GM12878 (cell line): ENCODE measurements around the gene LRGUK. TPM values are rescaled to one million over a fixed set of nuclear protein-coding genes. Genes with fewer than 3 reads are reported as not detected.

ENCODE experiments used
- ATAC-seq: fragments of 200-7000 bp; cut with Tn5 transposase; 3 replicates; pipeline ENCODE4 v1.9.1; 2020; ENCODE audit warnings: mild to moderate bottlenecking, moderate library complexity
- BruUV-seq: library from RNA; stranded (reverse); fragments of 400-500 nt; replicated peaks from 2 replicates; lab custom pipeline; 2021; lab: Mats Ljungman, UMichigan
- CTCF ChIA-PET: fragments of 300-600 bp; sonication (Branson Sonifier 250); formaldehyde crosslinking; extraction: SDS; loops from one replicate; lab custom pipeline; 2021; ENCODE audit warnings: inconsistent platforms; lab: Yijun Ruan, JAX
- POLR2A ChIA-PET: fragments of 350-600 bp; formaldehyde crosslinking; extraction: SDS; loops from one replicate; lab custom pipeline; 2021; ENCODE audit warnings: inconsistent platforms; lab: Charles Lee
- RAD21 ChIA-PET: fragments of 300-600 bp; sonication (Branson Sonifier 250); formaldehyde crosslinking; loops from one replicate; lab custom pipeline; 2023; ENCODE audit warnings: antibody characterized with exemption; ENCODE audit not compliant: unreplicated experiment; lab: Charles Lee
- SMC1A ChIA-PET: fragments of 300-600 bp; sonication (Branson Sonifier 250); formaldehyde crosslinking; loops from one replicate; lab custom pipeline; 2023; ENCODE audit not compliant: unreplicated experiment, uncharacterized antibody; lab: Charles Lee
- DNase-seq: peaks from one replicate; pipeline ENCODE4 v3.0.0-alpha.2; 2011; ENCODE audit warnings: low read depth, low spot score
- FAIRE-seq: peaks from 3 replicates; lab custom pipeline; 2011; peaks lifted over from hg19 to GRCh38; lab: Jason Lieb, UNC
- H2AFZ ChIP-seq: 2 replicates; pipeline ENCODE4 v1.6.0; 2011; ENCODE audit warnings: low read depth, low read length, control low read depth; ENCODE audit not compliant: control insufficient read depth
- H3K27ac ChIP-seq: 2 replicates; pipeline ENCODE4 v1.5.1; 2011; ENCODE audit warnings: control low read depth; ENCODE audit not compliant: control insufficient read depth, insufficient read depth
- H3K27me3 ChIP-seq, 2 experiments: replicated peaks in 1 of 2; 2 replicates each; pipeline versions ENCODE4 v1.6.0 to v1.6.1; 2011; ENCODE audit warnings: low read length in 1 of 2; ENCODE audit not compliant: control insufficient read depth in 2 of 2, insufficient read depth in 2 of 2
- H3K36me3 ChIP-seq, 2 experiments: 2 replicates each; pipeline ENCODE4 v1.5.1; 2011; ENCODE audit warnings: low read length in 1 of 2; ENCODE audit not compliant: control insufficient read depth in 2 of 2, insufficient read depth in 2 of 2
- H3K4me1 ChIP-seq: 2 replicates; pipeline ENCODE4 v1.6.1; 2011; ENCODE audit warnings: mild to moderate bottlenecking, low read length, moderate library complexity, mixed read lengths; ENCODE audit not compliant: control insufficient read depth, insufficient read depth
- H3K4me2 ChIP-seq: 2 replicates; pipeline ENCODE4 v1.6.0; 2011; ENCODE audit warnings: control low read depth; ENCODE audit not compliant: control insufficient read depth, insufficient read depth
- H3K4me3 ChIP-seq: fragments of 200-600 bp; sonication (generic); 2 replicates; pipeline ENCODE4 v1.5.1; 2016
- H3K79me2 ChIP-seq: 2 replicates; pipeline ENCODE4 v1.6.0; 2011; ENCODE audit warnings: low read length; ENCODE audit not compliant: control insufficient read depth, insufficient read depth
- H3K9ac ChIP-seq: 2 replicates; pipeline ENCODE4 v1.8.0; 2011; ENCODE audit warnings: low read length, control low read depth, mixed read lengths; ENCODE audit not compliant: control insufficient read depth, insufficient read depth
- H3K9me3 ChIP-seq: replicated peaks from 3 replicates; pipeline ENCODE4 v1.5.1; 2011; ENCODE audit warnings: mild to moderate bottlenecking, low read length; ENCODE audit not compliant: control insufficient read depth, insufficient read depth
- H4K20me1 ChIP-seq: 2 replicates; pipeline ENCODE4 v1.6.0; 2011; ENCODE audit not compliant: control insufficient read depth, insufficient read depth
- ASH2L ChIP-seq: fragments of 300-600, 200-600 bp; sonication (generic); IDR thresholded peaks from 2 replicates; pipeline ENCODE4 v1.6.1; 2017; ENCODE audit warnings: low read depth, mild to moderate bottlenecking, borderline replicate concordance
- DPF2 ChIP-seq: fragments of 450-650 bp; IDR thresholded peaks from 2 replicates; pipeline ENCODE4 v1.6.1; 2017; ENCODE audit warnings: mild to moderate bottlenecking
- EP300 ChIP-seq, 2 experiments: fragments of 150-350 bp in 1 of 2; IDR thresholded peaks; 2 replicates each; pipeline ENCODE4 v1.6.1; 2011 to 2012; ENCODE audit warnings: low read depth in 2 of 2, low read length in 2 of 2, borderline replicate concordance in 1 of 2, improper control_type of control experiment in 1 of 2, inconsistent platforms in 1 of 2; ENCODE audit not compliant: control insufficient read depth in 1 of 2
- ESRRA ChIP-seq: IDR thresholded peaks from 2 replicates; pipeline ENCODE4 v1.6.1; 2012; ENCODE audit warnings: mild to moderate bottlenecking, low read length, improper control_type of control experiment
- FOS ChIP-seq: IDR thresholded peaks from 3 replicates; pipeline ENCODE4 v1.6.1; 2011; ENCODE audit warnings: borderline replicate concordance; ENCODE audit not compliant: insufficient read length; ENCODE audit errors: extremely low read depth
- KDM1A ChIP-seq: fragments of 200-600 bp; sonication (generic); IDR thresholded peaks from 2 replicates; pipeline ENCODE4 v1.6.1; 2016; ENCODE audit warnings: borderline replicate concordance
- KLF5 ChIP-seq: fragments of 450-650 bp; IDR thresholded peaks from 2 replicates; pipeline ENCODE4 v1.6.1; 2014; ENCODE audit warnings: mild to moderate bottlenecking; ENCODE audit not compliant: partially characterized antibody
- MEF2A ChIP-seq: IDR thresholded peaks from 2 replicates; pipeline ENCODE4 v1.6.1; 2011; ENCODE audit warnings: low read depth, mild to moderate bottlenecking, low read length, moderate library complexity; ENCODE audit not compliant: insufficient read depth
- NFYA ChIP-seq: IDR thresholded peaks from 2 replicates; pipeline ENCODE4 v1.6.1; 2011; ENCODE audit warnings: low read depth, mild to moderate bottlenecking, low read length, improper control_type of control experiment, borderline replicate concordance
- NFYB ChIP-seq: IDR thresholded peaks from 2 replicates; pipeline ENCODE4 v1.6.1; 2011; ENCODE audit warnings: low read depth, mild to moderate bottlenecking, low read length, improper control_type of control experiment, moderate library complexity; ENCODE audit not compliant: insufficient read depth
- NR2F1 ChIP-seq: fragments of 450-650 bp; conservative IDR thresholded peaks from 2 replicates; pipeline ENCODE4 v1.6.1; 2017; ENCODE audit warnings: mild to moderate bottlenecking
- ZSCAN29 ChIP-seq: fragments of 450-650 bp; IDR thresholded peaks from 2 replicates; pipeline ENCODE4 v1.6.1; 2017; ENCODE audit warnings: mild to moderate bottlenecking, moderate library complexity
- WGBS: methylation state at CpG from one replicate; pipeline ENCODE4 v1.1.6; 2016; ENCODE audit warnings: low lambda C conversion rate; ENCODE audit not compliant: insufficient replicate concordance, insufficient coverage; ENCODE audit errors: missing lambda C conversion rate; 5-methylcytosine and 5-hydroxymethylcytosine counted together
- in situ Hi-C: fragments of 300-500 bp; cut with MboI; formaldehyde crosslinking; loops from 9 replicates; pipeline ENCODE4 v1.14.3; 2018; ENCODE audit warnings: mixed read lengths
- intact Hi-C: fragments of 100-400 bp; cut with micrococcal nuclease; formaldehyde crosslinking; loops from one replicate; pipeline ENCODE4 v1.14.2; 2022; ENCODE audit not compliant: unreplicated experiment
- polyA plus RNA-seq, 11 experiments: library from polyadenylated mRNA; depleted of rRNA in 4 of 11; unstranded in 6 of 11; stranded (reverse) in 5 of 11; fragments of >200 nt; fragmentation: Nextera tagmentation in 4 of 11; fragmentation: Illumina TruSeq in 1 of 11; extraction: Ambion mirVana in 4 of 11; extraction: Trizol in 1 of 11; gene quantifications; 1 replicate in 1 of 11; 2 replicates in 10 of 11; pipeline versions ENCODE4 v1.2.1 to v1.2.3, GENCODE V29; 2011 to 2016; ENCODE audit warnings: inconsistent platforms in 2 of 11, missing spikeins in 2 of 11, low read depth in 1 of 11
- total RNA-seq, 4 experiments: library from RNA; depleted of rRNA in 3 of 4; stranded (reverse); fragments of >200 nt in 3 of 4; fragmentation: Illumina TruSeq in 1 of 4; extraction: Trizol in 1 of 4; gene quantifications; 2 replicates each; pipeline versions ENCODE4 v1.2.1 to v1.2.3, GENCODE V29; 2013 to 2021
- TF ChIP-seq, protein P1 (sequence below): fragments of 450-650 bp; IDR thresholded peaks from 2 replicates; pipeline ENCODE4 v1.6.1; 2017; ENCODE audit warnings: antibody characterized with exemption, mild to moderate bottlenecking, moderate library complexity
- TF ChIP-seq, protein P2 (sequence below): fragments of 450-650 bp; IDR thresholded peaks from 2 replicates; pipeline ENCODE4 v1.6.1; 2017; ENCODE audit warnings: mild to moderate bottlenecking, low read depth, inconsistent platforms; ENCODE audit not compliant: poor library complexity, severe bottlenecking
- TF ChIP-seq, protein P3 (sequence below): IDR thresholded peaks from 2 replicates; pipeline ENCODE4 v1.6.1; 2012; ENCODE audit warnings: low read depth, low read length, improper control_type of control experiment

Gene LRGUK
- total and polyA plus RNA-seq, 10 of the 15 experiments (the other 5 are each of a cell fraction or from before 2014, with no cell fraction given), result 0.04 to 0.14 (median 0.08) TPM; not detected in 3

DNA sequence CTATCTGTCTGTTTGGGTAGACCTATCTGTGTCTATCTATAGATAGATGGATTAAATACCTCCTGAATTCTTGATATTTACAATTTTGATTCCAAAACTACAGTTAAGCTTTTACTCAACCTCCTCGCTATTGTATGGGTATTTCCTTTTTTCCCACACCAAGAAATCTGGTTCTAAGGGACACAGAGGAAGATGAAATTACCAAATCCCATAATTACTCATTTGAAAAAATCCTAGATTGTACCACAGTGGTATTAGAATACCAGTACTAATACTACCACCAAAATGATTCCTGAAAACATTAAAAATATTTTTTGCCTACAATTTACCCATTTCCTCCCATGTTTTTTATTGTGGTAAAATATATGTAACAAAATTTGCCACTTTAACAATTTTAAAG is 53.2 kb downstream of the LRGUK start:
- TF ChIP-seq KLF5 (no peak), ESRRA (no peak), KDM1A (no peak), EP300 (IDR thresholded peaks at IDR 0.05; ENCODE audit: borderline replicate concordance in 1 of 2, control insufficient read depth in 1 of 2, low read depth in 2 of 2, low read length in 2 of 2) (no peak), NR2F1 (no peak), NFYB (no peak), NFYA (no peak), DPF2 (no peak), MEF2A (no peak), ASH2L (no peak), FOS (no peak), ZSCAN29 (no peak)
- TF ChIP-seq, protein P1, sequence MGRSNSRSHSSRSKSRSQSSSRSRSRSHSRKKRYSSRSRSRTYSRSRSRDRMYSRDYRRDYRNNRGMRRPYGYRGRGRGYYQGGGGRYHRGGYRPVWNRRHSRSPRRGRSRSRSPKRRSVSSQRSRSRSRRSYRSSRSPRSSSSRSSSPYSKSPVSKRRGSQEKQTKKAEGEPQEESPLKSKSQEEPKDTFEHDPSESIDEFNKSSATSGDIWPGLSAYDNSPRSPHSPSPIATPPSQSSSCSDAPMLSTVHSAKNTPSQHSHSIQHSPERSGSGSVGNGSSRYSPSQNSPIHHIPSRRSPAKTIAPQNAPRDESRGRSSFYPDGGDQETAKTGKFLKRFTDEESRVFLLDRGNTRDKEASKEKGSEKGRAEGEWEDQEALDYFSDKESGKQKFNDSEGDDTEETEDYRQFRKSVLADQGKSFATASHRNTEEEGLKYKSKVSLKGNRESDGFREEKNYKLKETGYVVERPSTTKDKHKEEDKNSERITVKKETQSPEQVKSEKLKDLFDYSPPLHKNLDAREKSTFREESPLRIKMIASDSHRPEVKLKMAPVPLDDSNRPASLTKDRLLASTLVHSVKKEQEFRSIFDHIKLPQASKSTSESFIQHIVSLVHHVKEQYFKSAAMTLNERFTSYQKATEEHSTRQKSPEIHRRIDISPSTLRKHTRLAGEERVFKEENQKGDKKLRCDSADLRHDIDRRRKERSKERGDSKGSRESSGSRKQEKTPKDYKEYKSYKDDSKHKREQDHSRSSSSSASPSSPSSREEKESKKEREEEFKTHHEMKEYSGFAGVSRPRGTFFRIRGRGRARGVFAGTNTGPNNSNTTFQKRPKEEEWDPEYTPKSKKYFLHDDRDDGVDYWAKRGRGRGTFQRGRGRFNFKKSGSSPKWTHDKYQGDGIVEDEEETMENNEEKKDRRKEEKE, result no peak
- TF ChIP-seq, protein P2, sequence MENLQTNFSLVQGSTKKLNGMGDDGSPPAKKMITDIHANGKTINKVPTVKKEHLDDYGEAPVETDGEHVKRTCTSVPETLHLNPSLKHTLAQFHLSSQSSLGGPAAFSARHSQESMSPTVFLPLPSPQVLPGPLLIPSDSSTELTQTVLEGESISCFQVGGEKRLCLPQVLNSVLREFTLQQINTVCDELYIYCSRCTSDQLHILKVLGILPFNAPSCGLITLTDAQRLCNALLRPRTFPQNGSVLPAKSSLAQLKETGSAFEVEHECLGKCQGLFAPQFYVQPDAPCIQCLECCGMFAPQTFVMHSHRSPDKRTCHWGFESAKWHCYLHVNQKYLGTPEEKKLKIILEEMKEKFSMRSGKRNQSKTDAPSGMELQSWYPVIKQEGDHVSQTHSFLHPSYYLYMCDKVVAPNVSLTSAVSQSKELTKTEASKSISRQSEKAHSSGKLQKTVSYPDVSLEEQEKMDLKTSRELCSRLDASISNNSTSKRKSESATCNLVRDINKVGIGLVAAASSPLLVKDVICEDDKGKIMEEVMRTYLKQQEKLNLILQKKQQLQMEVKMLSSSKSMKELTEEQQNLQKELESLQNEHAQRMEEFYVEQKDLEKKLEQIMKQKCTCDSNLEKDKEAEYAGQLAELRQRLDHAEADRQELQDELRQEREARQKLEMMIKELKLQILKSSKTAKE, result no peak
- TF ChIP-seq, protein P3, sequence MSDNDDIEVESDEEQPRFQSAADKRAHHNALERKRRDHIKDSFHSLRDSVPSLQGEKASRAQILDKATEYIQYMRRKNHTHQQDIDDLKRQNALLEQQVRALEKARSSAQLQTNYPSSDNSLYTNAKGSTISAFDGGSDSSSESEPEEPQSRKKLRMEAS, result no peak
- Histone ChIP-seq H2AFZ (no peak overlapping the region), H3K36me3 (no peaks in the 10 kb centered on the region), H4K20me1 (no peaks in the 10 kb centered on the region), H3K27me3 (no peaks in the 10 kb centered on the region), H3K9ac (no peak overlapping the region), H3K4me1 (no peaks in the 10 kb centered on the region), H3K79me2 (no peaks in the 10 kb centered on the region), H3K4me2 (no peak overlapping the region), H3K27ac (no peak overlapping the region), H3K9me3 (no peaks in the 10 kb centered on the region), H3K4me3 (no peak overlapping the region)
- ChIA-PET RAD21 (no interaction called here), SMC1A (no interaction called here), POLR2A (no interaction called here), CTCF (interaction anchor here (0.9 to 1.1 kb wide), 2 partner anchors 39 to 252 kb away, joined by 3 read pairs; no protein-coding TSS in a partner anchor)
- whole genome bisulfite sequencing, result 20% methylated on average over 1 of the region's 1 CpG
- in situ Hi-C loops (no loop called here), intact Hi-C loops (no loop called here)
- DNase-seq, result no peak
- no TSS peak for BruUV-seq
- FAIRE-seq, result no peak
- no peak for ATAC-seq
